COLO668 (cell line): ENCODE measurements around the gene OGG1.
A peak's percentile ranks its signal among the peaks of the same experiment; 100 is the strongest.

Source experiments
- DNase-seq: peaks from one replicate; lab custom pipeline; 2025; ENCODE audit not compliant: unreplicated experiment; lab: John Stamatoyannopoulos, UW

Gene OGG1

DNA sequence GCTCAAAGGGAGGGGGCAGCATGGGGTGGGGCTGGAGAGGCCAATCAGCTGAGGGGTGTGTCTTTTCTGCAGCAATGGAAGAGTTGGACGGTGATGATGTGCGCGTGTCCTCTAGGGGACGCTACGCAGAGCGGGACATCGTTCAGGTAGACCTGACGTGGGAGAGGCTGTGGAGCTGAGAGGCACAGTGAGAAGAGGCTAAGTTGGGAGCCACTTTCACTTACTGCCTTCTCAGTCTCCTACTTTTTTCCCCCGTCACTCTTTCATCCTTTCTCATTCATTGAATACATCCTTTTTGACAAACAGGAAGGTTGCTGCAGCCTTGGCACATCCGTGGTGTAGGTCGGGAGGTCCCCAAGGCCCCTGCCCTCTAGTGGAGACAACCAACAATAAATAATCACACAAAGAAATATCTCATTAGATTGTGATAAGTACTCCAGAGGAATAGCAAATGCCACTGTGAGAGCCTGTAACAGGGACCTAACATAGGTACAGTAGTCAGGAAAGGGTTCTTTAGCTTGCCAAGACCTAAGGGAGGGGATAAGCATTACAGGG lies 22.6 kb upstream of the OGG1 start:
- peak; percentile 15 for DNase-seq

DNA sequence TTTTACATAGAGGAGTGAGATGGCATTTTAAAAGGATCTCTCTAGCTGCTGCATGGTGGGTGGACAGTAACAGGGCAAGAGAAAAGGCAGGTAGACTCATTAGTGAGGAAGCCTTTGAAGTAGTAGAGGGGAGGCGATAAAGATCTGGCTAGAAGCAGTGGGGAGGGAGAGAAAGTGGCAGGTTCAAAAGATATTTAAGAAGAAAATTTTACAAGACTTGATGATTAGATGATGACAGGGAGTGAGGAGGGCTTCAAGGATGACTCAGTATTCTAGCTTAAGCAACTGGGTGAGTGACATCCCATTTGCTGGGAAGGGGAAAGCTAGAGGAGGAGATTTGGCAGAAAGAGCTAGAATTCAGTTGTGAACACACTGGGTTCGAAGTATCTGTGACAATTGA lies 22.0 kb upstream of the OGG1 start:
- no peak for DNase-seq

DNA sequence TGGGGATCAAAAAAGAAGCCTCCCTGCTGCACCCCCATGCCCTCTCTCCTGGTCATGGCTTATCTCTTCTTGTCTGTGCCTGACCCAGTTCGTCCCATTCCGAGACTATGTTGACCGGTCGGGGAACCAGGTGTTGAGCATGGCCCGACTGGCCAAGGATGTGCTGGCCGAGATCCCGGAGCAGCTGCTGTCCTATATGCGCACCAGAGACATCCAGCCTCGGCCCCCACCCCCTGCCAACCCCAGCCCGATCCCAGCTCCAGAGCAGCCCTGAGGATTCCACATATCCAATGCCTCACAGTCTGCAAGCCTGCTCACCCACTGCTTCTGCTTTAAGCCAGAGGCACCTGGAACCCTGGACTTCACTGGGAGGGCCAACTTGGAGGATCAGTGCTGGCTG lies 20.3 kb upstream of the OGG1 start:
- no peak for DNase-seq

DNA sequence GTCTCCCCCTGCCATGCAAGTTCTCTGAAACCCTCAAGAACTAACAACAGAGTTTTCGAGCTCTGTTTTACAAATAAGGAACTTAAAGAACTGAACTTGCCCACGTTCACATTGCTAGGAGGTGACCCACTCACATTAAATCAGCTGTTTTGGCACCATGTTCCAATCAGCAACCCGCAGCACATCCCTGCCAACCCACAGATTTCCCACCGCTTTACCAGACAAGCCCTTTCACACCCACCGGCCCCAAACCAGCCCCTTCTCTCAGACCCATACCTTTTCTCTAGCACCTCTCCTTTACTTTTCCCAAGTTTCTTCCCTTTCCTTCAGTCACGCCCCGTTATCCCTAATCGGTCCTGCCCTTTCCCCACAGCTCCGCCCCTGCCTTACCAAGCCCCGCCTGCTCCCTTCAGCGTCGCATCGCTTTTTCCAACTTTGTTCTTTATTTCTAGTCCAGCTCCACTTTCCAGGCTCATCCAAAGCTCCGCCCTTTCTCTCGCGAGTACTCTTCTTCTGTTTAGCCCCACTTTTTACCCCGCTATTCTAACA lies 19.0 kb upstream of the OGG1 start:
- DNase-seq, result peak; percentile 69

DNA sequence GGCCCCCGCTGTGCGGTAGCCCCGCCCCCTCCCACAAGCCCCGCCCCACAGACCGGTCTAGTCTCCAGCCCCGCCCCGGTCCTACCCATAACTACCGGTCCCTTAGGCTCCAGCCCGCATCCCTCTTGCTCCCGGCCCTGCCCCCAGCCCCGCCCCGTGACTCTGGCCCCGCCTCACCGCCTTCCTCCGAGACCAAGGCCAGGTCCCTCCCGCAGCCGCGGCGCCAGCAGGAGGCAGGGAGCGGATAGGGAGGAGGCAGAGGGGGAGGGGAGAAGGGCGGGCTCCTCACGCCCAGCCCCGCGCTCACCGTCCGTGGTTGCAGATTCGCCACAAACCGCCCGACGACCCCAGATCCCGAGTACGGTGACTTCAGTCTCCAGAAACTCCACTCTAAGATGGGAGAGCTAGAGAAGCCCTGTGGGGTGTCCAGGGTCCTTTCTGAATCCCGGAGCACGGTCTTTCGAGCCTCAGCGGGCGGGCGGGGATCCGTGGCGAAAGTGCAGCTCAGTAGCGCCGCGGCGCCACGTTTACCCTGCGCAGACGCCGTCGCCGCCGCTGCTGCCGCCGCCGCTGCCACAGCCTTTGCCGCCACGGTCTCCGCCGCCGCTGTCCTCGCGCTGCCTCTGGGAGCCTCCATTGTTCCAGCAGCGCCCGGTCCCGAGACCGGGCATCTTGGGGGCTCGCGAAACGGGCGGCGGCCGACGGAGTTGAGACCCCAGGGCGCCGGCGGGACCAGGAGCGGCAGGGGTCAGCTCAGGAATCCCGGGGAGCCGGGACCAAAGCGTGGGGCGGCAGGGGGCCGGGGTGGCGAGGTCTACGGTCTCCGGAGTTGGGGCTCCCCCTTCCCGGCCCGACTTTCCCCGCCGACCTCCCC lies 18.3 kb upstream of the OGG1 start, which contains the start of gene BRPF1:
Gene BRPF1, plus strand, starts transcription at position 530 of the 874 bp plus-strand sequence. CDS start 2,406 bp downstream, outside the sequence.
- DNase-seq, result peak; percentile 96

DNA sequence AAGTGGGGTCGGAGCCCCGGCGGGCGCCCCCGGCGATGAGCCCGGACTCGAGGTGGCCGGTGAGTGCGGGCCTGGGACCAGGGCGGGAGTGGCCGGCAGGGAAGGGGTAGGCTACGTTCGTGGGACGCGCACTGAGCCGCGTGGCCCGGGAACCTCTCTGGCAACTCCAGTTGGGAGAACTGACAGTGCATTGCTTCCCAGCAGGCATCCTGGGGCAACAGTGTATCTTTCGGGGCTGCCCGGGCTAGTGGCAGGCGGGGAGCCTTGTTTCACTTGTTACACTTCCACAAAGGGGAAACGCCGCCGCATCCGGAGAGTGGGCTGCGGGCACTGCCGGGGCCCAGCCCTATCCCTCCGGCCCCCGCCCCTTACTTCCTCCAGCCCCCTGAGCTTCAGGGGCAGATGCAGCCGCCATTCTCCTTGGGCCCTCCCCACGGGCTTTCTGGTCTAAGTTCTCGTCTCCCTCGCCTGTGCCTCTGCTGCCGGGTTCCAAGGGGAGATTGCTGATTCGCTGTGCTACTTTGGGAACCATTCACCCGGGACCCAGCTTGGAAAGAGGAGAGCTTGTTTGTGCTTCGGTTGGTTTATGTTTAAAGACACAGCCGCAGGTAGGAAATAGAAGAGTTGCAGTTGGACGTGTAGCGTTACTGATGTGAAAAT lies 17.5 kb upstream of the OGG1 start:
- DNase-seq, result peak; percentile 30

DNA sequence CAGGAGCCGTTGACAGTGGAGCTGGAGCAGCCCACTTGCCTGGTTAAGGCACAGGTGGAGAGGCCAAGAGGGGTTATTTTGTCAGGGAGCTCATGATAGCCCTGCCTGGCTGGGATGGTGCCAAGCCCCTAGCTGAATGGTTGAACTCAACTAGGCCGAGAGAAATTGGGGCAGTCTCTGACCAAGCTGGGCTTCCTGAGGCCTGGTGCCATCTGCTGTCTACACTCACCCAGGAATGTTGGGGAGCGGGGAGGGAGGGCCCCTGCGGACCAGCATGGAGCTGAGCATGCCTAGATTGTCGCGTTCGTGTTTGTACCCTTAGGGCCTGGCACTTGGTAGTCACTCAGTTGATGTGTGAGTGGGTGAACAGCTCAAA lies 17.0 kb upstream of the OGG1 start:
- no peak for DNase-seq

DNA sequence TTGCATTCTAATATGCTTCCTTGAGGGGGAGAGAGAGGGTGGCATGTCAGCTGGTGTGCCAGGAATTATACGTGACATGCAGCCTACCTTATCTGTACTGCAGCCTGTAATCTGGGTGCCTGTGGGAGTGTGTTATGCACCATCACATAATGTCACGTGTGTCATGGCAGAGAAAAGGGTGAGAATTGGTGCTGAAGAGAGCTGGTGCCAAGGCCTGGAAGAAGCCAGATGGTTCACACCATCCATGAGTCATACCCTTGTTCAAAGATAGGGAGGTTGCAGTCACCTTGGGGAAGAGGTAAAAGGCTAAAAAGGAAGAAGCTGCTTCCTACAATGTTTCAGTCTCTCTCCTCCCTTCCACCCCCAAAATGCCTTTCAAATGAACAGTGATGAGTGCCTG lies 12.9 kb upstream of the OGG1 start:
- no peak for DNase-seq

DNA sequence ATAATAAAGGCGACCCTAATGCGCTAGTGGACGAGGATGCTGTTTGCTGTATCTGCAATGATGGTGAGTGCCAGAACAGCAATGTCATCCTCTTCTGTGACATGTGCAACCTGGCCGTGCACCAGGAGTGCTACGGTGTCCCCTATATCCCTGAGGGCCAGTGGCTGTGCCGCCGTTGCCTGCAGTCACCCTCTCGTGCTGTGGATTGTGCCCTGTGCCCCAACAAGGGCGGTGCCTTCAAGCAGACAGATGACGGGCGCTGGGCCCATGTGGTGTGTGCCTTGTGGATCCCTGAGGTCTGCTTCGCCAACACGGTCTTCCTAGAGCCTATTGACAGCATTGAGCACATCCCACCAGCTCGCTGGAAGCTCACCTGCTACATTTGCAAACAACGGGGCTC lies 10.6 kb upstream of the OGG1 start:
- DNase-seq, result no peak

DNA sequence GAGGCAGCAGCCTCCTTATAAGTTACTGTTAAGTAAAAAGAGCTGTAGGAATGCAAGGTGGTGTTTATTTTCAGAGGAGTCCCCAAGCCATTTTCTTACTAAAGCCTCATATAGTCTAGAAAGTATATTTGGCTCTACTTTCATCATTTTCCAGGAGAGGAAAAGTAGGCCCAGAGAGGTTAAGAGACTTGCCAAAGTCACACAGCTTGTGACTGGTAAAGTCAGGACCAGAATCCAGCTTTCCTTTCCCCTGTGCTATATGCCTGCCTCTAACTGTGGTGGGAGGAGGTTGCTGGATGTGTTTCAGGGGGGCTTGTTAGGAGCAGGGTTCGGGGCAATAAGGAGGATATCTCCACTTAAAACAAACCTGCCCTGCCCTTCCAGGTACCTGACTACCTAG lies 7.2 kb upstream of the OGG1 start:
- DNase-seq, result no peak

DNA sequence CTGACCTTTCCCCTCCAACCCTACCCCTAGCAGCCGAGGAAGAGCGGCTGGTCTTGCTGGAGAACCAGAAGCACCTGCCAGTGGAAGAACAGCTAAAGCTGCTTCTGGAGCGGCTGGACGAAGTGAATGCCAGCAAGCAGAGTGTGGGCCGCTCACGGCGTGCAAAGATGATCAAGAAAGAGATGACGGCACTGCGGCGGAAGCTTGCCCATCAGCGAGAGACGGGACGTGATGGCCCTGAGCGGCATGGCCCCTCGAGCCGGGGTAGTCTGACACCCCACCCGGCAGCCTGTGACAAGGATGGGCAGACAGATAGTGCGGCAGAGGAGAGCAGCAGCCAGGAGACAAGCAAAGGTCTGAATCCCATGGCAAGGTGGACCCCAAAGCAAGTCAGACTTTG lies 6.2 kb upstream of the OGG1 start:
- no peak for DNase-seq

DNA sequence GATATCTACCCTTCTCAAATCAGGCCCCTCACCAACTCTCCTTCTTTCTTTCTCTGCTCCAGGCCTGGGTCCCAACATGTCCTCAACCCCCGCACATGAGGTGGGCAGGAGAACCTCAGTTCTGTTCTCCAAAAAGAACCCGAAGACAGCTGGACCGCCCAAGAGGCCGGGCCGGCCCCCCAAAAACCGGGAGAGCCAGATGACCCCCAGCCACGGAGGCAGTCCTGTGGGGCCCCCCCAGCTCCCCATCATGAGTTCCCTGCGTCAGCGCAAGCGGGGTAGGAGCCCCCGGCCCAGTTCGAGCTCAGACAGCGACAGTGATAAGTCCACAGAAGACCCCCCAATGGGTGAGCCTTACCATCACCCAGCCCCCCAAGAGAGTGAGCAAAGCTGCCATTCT lies 5.6 kb upstream of the OGG1 start:
- no peak for DNase-seq

DNA sequence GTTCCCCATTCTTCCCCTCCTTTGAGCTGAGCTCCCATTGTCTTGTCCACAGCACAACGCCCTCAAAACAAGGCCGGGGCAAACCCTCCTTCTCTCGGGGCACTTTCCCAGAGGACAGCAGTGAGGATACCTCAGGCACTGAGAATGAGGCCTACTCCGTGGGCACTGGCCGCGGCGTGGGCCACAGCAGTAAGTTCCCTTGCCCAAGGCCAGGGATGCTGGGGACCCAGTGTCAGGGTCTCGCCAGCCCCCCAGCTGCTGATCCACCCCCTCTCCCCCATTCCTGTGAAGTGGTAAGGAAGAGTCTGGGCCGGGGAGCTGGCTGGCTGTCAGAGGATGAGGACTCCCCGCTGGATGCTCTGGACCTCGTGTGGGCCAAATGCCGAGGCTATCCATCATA lies 4.2 kb upstream of the OGG1 start:
- no peak for DNase-seq

DNA sequence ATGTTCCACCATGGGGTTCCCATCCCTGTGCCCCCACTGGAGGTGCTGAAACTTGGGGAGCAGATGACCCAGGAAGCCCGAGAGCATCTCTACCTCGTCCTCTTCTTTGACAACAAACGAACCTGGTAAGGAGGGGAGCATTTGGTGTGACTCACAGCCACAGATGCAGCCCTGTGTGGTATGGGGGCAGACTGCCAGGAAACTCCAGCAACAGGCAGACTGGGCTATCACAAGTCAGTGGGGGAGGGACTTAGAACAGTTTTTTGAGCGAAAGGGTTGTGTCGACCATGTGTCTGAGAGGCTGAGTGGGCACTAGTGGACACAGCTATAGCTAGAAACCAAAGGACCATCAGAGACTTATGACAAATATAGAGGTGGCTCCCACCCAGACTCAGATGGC lies 3.4 kb upstream of the OGG1 start:
- no peak for DNase-seq

DNA sequence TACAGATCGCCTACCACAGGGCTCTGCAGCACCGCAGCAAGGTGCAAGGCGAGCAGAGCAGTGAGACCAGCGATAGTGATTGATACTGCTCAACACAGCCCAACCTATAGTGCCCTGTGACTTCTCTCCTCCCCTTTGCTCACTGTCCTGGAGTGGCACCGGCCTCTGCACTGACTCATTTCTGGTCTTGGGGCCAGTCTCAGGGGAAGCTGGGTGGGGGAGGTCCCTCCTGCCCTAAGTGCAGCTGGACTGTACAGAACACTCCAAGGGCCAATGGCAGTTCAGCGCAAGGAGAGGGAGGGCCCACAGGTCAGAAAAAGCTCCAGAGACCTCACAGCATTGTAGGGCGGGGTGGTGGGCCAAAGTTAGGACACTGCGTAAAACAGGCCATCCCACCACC lies 2.5 kb upstream of the OGG1 start:
- DNase-seq, result no peak

DNA sequence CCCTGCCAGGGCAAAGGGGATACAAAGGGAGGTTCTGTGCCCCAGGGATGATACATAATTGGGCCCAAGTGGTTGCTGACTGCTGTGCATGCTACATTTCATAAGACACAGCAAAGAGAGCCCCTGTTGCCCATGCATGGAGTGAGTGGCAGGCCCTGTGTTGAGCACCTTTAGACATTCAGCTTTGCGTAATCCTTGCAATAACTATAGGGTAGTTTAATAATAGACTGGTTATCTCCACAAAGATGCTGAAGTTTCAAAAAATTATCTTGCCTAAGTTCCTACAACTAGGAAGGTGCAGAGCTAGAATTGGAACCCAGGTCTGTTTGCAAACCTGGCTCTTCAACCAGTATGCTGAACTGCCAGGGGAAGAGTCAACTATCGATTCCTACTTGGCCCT lies 1.7 kb upstream of the OGG1 start:
- no peak for DNase-seq

DNA sequence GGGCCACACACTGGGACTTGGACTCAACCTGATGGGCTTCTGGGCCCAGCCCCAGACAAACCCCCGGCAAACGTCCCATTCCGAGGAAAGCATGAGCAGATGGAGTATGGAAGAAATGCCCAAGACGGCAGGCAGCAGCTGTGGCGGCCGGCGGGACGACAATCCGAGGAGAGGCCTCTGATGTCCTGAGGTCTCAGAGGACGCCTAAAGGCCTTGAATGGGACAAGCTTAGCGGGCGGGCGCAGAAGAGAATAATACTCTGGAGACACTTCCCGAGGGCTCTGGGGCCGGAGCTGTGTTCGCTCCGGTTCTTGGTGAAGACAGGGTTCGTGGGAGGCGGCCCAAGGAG lies 482 bp upstream of the OGG1 start:
- DNase-seq, result no peak

DNA sequence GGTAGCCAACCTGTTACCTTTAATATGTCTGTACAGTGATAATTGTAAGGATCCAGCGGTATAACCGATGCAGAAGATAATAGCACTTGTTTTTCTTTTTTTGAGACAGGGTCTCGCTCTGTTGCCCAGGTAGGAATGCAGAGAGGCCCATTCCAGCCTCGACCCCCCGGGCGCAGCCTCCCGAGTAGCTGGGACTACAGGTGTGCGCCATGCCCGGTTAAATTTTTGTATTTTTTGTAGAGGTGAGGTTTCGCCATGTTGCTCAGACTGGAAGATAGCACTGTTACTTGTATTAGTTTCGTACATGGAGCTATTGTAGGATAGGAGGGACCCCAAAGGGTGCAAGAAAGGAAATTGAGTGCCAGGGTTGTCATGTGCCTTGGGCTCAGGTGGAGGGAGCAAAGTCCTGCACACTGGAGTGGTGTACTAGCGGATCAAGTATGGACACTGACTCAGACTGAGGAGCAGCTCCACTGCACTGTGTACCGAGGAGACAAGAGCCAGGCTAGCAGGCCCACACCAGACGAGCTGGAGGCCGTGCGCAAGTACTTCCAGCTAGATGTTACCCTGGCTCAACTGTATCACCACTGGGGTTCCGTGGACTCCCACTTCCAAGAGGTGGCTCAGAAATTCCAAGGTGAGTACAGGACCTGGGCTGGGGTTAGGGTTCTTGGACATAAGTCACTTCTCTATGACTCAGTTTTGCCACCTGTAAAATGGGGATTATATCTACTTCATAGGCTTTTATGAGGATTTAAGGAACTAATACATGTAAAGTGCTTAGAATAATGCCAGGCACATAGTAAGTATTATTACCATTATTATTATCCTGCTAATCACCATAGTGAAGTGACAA lies 1.0 kb downstream of the OGG1 start:
- peak; percentile 14 for DNase-seq

DNA sequence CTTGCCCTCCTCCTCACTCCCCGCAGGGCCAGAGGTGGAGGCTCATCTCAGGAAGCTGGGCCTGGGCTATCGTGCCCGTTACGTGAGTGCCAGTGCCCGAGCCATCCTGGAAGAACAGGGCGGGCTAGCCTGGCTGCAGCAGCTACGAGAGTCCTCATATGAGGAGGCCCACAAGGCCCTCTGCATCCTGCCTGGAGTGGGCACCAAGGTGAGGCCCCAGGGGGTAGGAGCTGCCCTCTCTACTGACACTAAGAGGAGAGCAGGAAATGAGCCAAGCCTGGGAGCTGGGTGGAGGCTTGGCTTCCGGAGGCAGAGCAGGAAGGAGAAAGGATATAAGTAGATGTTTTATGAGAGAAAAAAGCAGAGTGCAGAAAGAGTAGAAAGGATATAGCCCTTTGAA lies 4.9 kb downstream of the OGG1 start:
- no peak for DNase-seq

DNA sequence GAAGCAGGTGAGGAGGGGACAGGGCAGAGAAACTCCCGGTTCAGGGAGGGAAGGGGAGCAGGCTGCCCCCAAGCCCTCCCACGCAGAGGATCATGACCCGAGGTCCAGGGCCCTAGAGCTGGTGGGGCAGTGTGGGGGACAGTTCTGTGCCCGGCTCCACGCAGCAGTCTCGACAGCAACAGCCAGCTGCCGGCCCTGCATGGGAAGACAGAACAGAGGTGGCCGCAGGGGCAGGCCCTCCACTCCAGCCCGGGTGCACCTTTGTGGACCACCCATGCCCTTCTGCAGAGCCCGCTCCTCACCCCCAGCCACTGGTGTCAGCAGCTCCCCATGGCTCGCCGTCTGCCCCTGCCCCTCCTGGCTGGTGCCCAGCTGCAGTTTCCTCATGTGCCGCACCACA lies 7.7 kb downstream of the OGG1 start:
- no peak for DNase-seq
